ENCODE data around the gene HSPA14. TPM values are rescaled to one million over a fixed set of nuclear protein-coding genes. Genes with fewer than 3 reads are reported as not detected.
A peak's percentile ranks its signal among the peaks of the same experiment; 100 is the strongest.

The HSPA14 gene
- total and polyA plus RNA-seq, 10 of the 15 experiments (the other 5 are each of a cell fraction or from before 2014, with no cell fraction given) = 26.6 to 56.1 (median 34.3) TPM

DNA sequence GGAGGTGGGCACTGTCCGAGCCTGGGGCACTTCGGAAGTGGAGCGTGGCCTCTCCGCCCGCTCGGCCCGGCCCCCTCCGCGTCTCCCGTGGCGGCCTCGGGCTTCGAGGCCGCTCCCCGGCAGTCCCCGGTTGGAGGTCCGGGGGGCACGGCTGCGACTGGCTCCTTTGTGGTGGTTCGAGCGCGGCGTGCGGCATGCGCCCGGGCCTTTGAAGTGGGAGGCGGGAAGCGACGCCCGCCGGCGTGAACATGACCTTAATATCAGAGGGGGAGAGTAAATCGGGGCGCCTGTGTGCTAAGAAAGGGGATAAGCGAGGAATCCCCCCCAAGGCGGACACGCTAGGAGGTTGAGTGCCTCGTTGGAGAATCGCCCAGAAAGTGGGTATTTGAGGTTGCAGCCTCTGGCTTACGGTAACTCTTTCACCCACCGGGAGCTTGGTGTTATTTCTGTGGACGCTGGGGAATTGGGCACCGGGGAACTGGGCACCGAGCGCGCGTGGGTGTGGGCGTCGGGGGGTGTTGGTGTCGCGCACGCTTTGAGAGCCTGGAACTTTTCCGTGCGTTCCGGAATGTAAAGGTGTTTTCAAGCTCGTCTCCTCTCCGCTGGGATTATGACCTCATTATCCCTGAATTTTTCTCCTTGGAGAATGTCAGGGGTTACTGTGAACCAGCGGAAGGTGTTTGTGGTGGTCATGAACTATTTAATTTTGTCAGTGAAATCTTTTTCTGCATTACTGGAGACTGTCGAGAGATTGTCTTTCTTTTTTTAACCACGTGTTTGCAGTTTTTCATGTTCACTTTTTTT is 41.2 kb downstream of the HSPA14 start:
- ChIA-PET RAD21 (ENCODE audit: unreplicated experiment) (interaction anchor here (0.6 to 2.8 kb wide), 6 partner anchors 41 to 944 kb away, joined by 3 to 24 read pairs (median 4); partner anchors contain the start of genes CDNF, HSPA14 and MSANTD7), SMC1A (ENCODE audit: uncharacterized antibody, unreplicated experiment) (interaction anchor here (0.6 to 5.2 kb wide), 10 partner anchors 10 to 226 kb away, joined by 3 to 23 read pairs (median 6); partner anchors contain the start of genes CDNF, DCLRE1C, HSPA14 and MSANTD7), POLR2A (interaction anchor here (0.6 to 2.4 kb wide), 8 partner anchors 9 to 215 kb away, joined by 3 to 18 read pairs (median 4); partner anchors contain the start of genes CDNF, DCLRE1C, HSPA14 and MEIG1), CTCF (interaction anchor here (0.7 to 3.8 kb wide), 11 partner anchors 9 to 342 kb away, joined by 3 to 17 read pairs (median 4); partner anchors contain the start of genes CDNF, DCLRE1C, HSPA14 and MSANTD7)
- intact Hi-C loops (cut with micrococcal nuclease; ENCODE audit: unreplicated experiment) = loop anchor here (2.0 to 5.0 kb wide), 3 partner anchors 42 to 79 kb away; partner anchors contain the start of genes CDNF, HSPA14, MEIG1 and MSANTD7
- Histone ChIP-seq H3K4me3 (peak overlapping the region; percentile 89), H3K4me2 (ENCODE audit: control insufficient read depth, insufficient read depth) (peak overlapping the region; percentile 51), H3K9me3 (replicated peaks; ENCODE audit: control insufficient read depth, insufficient read depth, low read length) (no peaks in the 10 kb centered on the region), H3K36me3 (ENCODE audit: control insufficient read depth in 2 of 2, insufficient read depth in 2 of 2, low read length in 1 of 2) (peaks cover 0 to 6% of the 10 kb centered on the region in 2 experiments; a peak in 1 of 4 replicates), H3K4me1 (ENCODE audit: control insufficient read depth, insufficient read depth, low read length) (peaks cover 5% of the 10 kb centered on the region; the same call in 1 of the 2 replicates), H3K27me3 (replicated peaks in 1 of 2; ENCODE audit: control insufficient read depth in 2 of 2, insufficient read depth in 2 of 2, low read length in 1 of 2) (no peaks in the 10 kb centered on the region), H3K27ac (ENCODE audit: control insufficient read depth, insufficient read depth) (peak overlapping the region; percentile 72), H2AFZ (ENCODE audit: control insufficient read depth, low read depth, low read length) (peak overlapping the region; percentile 72), H3K9ac (ENCODE audit: control insufficient read depth, insufficient read depth, low read length) (peak overlapping the region; percentile 84), H3K79me2 (ENCODE audit: control insufficient read depth, insufficient read depth, low read length) (peaks cover 69% of the 10 kb centered on the region), H4K20me1 (ENCODE audit: control insufficient read depth, insufficient read depth) (no peaks in the 10 kb centered on the region)
- no TSS peak for BruUV-seq (replicated peaks)
- DNase-seq (ENCODE audit: low read depth, low spot score) (no peak), FAIRE-seq (no peak), ATAC-seq (peak; percentile 33)
- in situ Hi-C loops (cut with MboI) = no loop called here
- under 1% methylated on average over 60 of the region's 60 CpGs for WGBS (ENCODE audit: insufficient coverage, insufficient replicate concordance, low lambda C conversion rate, missing lambda C conversion rate)
- TF ChIP-seq FOXM1 (IDR thresholded peaks at IDR 0.05; ENCODE audit: low read depth, low read length) (no peak), BCL11A (IDR thresholded peaks at IDR 0.05; ENCODE audit: low read depth, low read length) (no peak), CEBPB (IDR thresholded peaks at IDR 0.05; ENCODE audit: borderline replicate concordance in 1 of 2, low read depth in 2 of 2, low read length in 2 of 2) (no peak), ASH2L (IDR thresholded peaks at IDR 0.05; ENCODE audit: borderline replicate concordance, low read depth) (peak; percentile 69; the same call in 1 of the 2 replicates), EGR1 (IDR thresholded peaks at IDR 0.05; ENCODE audit: borderline replicate concordance in 1 of 2, low read depth in 2 of 2, low read length in 2 of 2) (peak in 1 of 2 experiments; percentile 74; a peak in 2 of 3 replicates), SPI1 (IDR thresholded peaks at IDR 0.05; ENCODE audit: borderline replicate concordance, insufficient read depth, low read depth, low read length) (no peak), MYC (IDR thresholded peaks at IDR 0.05; ENCODE audit: insufficient read depth, insufficient read length, insufficient replicate concordance, low read length, severe bottlenecking) (no peak), CHD2 (IDR thresholded peaks at IDR 0.05; ENCODE audit: borderline replicate concordance, low read depth, low read length) (no peak), POLR2A (IDR thresholded peaks at IDR 0.05; ENCODE audit: low read depth, low read length) (no peak), MYB (IDR thresholded peaks at IDR 0.05; ENCODE audit: borderline replicate concordance, low read depth, low read length) (no peak), ZNF622 (IDR thresholded peaks at IDR 0.05) (no peak), BRCA1 (IDR thresholded peaks at IDR 0.05; ENCODE audit: low read depth, low read length) (no peak), SMAD1 (IDR thresholded peaks at IDR 0.05; ENCODE audit: low read depth, partially characterized antibody) (no peak), RCOR1 (conservative IDR thresholded peaks at IDR 0.05; ENCODE audit: low read depth, low read length) (no peak), RAD51 (IDR thresholded peaks at IDR 0.05) (no peak), RELB (IDR thresholded peaks at IDR 0.05; ENCODE audit: low read depth) (no peak), SKIL (IDR thresholded peaks at IDR 0.05; ENCODE audit: low read depth, poor library complexity, severe bottlenecking) (no peak)

Measured in GM12878 (cell line).